GM20431 (cell line): ENCODE results near the gene ANKRD9.
"Not testable (repeated sequence)": the region's sequence is repeated elsewhere in the genome, so short reads cannot be mapped to it uniquely, and the experiment has no call there.

Experiments used
- in situ Hi-C: fragments of 300-500 bp; cut with MseI, MboI; formaldehyde crosslinking; loops from one replicate; pipeline ENCODE4 v1.15.0; 2020; ENCODE audit warnings: low sequenced_read_pairs; ENCODE audit not compliant: unreplicated experiment

The ANKRD9 gene, protein sequence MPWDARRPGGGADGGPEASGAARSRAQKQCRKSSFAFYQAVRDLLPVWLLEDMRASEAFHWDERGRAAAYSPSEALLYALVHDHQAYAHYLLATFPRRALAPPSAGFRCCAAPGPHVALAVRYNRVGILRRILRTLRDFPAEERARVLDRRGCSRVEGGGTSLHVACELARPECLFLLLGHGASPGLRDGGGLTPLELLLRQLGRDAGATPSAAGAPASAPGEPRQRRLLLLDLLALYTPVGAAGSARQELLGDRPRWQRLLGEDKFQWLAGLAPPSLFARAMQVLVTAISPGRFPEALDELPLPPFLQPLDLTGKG

DNA sequence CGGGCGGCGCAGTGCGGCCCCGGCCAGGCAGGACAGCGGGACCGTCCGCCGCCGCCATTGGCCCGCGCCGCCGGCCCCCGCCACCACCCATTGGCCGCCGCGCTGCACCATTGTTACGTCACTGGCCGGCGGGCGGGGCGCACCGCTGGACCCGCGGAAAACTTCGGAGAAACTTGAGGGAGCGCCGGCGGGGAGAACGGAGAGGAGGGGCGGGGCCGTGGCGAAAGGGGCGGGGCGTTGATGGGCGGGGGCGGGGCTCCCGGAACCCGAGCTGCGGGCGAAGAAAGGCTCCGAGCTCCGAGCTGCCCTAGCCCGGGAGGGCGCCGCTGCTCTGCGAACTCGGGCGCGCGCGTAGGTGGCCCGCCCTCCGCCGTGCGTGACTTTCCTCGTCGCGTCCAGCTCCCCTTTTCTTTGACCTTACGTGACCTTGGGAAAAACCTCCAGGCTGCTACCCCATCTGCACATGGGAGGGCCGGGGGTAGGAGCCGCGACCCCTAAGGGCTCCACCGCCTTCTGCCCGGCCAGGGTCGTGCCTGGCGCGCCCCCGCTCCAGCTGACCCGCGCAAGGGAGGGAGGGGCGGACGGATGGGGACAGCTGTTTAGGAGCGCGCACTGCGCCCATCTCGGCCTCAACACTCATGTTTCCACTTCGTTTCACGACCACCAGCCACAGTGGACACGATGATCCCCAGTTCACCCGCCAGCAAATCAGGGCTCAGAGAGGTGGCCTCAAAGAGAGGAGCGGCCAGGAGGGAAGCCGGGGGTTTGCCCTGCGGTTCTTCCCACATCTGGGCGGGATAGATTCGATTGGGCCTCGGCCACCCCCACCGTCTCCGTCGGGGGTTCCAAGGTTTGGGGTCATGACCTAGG is at the start of gene ANKRD9:
Gene ANKRD9 (minus strand): TSS at position 31 of the 870 bp plus-strand sequence. CDS start 1,887 bp downstream, outside the sequence.
- in situ Hi-C loops = no loop called here

DNA sequence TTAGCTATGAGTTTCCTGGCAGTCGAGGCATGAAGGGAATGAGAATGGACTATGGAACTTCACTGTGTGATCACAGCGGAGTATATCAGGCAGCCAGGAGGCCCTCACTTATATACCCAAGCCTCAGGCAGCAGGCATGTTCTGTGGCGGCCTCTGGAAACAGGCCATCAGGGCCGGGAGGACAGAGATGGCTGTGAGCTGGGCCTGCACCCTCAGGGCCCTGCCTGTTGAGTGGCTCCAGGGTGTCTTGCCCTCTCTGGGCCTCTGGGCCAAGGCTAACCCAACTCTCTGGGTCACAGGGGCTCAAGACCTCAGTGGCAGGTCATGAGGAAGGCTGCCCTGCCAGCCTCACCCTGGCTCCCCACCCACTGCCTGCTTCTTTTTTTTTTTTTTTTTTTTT is 49.0 kb upstream of the ANKRD9 start:
- in situ Hi-C loops = no loop called here

DNA sequence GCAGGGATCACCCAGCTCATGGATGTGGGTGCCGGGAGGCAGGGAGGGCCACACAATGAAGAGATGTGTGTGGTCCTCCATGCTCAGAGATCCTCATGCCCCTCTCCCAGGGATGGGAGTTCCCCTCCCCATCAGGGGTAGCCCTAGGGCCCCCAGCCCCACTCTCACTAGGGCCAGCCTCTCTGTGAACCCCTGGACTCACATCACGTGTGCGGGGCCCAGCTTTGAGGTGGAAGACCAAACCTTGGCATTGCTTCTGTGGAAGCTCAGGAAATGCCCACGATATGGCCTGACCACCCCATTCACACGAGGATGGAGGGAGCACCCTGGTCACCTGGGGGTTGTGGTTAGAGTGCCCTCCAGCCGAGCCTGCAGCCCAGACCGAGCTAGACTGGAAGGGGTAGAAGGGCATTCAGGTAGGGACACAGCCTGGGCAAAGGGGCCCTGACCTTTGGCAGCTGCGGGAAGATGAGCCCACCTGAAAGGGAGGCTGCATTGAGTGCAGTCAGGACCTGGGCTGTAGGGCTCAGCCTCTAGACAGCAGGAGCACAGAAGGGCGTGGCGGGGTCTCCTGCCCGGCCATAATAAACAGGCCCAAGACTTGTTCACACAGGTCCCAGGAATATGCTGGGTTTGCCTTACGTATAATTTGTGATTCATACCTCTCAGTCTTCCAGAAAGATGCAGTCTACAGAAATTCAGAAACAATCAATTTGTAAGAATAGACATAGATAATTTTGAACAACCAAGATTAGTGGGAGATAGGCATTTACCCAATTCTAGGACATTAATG is 48.1 kb upstream of the ANKRD9 start:
- in situ Hi-C loops = no loop called here

DNA sequence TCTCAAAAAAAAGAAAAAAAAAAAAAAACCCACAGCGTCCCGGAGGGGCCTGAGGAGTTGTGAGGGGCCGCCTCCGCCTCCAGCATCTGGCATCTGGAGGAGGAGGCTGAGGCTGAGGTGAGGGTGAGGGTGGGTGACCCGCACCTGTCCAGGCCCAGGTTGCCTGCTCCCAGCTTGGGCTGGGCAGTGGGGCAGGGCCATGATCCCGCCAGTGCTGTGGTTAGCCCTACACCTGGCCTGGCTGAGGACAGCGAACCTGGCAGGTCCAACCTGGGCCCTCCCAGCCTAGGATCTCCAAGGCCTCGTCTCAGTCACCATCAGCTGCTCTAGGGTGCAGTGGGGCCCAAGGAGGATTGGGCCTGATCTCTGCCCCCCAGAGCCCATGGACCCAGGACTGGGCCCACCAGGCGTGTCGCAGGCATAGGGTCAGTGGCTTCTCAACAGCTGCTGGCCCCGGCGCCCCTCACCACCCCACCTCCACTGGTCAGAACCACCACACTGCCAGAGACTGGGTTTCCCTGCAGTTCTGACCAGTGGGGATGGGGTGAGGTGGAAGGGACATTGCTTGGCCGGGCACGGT is 46.6 kb upstream of the ANKRD9 start:
- in situ Hi-C loops = no loop called here

DNA sequence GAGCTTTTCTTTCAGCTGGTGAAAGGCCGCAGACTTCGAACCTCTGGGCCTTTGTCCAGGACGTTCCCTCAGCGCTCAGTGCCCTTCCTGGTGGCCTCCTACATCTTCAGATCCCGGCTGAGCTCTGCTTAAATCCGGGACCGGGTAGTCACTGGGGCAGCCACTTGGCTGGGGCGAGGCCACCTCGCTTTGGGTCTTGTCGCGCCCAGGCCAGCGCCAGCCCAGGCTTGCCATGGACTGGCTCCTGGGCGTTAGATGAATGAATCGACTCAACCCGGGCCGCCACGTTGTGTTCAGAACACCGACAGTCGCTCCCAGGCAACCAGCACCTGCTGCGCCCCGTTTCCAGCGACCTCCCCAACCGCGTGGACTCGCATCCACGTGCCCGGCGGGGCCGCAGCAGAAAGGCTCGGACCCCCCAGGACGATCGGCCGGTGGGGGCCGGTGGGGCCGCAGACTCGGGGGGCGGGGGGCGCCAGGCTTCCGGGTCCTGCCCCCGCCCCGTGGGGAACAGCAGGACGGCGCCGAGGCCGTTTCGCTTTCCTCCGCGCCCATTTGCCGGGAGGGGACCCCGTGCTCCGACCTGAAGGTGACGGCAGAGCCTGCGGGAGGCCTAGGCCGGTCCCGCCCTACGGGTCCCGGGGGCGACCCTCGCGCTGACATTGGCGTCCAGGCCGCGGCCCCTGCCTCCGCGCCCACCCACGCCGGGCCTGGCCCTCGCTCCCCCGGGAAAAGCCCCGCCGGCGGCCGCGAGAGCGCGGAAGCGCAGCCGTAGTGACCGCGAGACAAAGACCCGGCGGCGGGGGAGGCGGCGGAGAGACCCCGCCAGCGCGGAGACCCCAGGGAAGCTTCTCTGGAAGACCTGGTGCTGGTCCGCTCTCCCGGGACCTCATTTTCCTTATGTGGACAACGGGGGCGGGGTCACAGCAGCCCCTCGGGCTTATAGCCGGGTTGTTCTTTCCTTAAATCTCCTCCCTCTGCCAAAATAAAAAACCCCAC is 45.5 kb upstream of the ANKRD9 start:
- in situ Hi-C loops = no loop called here

DNA sequence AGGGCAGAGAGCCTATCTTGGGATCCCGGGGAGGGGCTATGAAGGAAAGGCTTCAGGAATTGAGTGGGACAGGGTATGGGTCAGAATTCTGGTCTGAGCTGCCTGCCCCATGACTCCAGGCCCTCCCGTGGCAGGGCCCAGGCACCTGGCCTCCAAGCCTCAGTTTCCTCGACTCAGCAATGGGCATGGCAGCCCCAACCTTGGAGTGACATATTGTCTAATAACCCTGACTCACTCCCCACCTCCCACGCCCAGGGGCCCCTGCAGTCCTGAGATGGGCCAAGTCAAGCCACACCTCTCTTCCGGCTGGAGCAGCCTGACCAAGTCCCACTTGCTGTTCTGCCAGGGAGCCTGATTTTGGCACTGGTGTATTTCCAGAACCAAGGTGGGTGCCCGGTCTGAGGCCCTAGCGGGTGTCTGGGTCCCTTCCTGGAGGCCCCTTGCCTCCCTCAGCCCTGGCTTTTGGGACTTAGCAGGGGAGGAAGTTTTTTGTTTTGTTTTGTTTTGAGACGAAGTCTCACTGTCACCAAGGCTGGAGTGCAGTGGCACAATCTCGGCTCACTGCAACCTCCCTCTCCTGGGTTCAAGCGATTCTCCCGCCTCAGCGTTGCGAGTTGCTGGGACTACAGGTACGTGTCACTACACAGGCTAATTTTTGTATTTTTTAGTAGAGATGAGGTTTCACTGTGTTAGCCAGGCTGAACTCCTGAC is 42.6 kb upstream of the ANKRD9 start:
- in situ Hi-C loops = no loop called here

DNA sequence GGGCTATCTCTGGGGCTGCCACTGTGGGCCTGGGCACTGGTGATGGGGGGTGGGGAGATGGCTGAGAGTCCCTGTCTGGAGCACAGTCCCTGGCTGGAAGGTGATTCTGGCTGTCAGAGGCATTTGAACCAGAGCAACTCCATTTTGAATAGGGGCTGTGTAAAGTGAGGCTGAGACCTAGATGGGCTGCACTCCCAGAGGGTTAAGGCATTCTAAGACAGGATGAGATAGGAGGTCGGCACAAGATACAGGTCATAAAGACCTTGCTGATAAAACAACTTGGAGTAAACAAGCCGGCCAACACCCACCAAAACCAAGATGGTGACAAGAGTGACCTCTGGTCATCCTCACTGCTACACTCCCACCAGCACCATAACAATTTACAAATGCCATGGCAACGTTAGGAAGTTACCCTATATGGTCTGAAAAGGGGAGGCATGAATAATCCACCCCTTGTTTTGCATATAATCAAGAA is 41.4 kb upstream of the ANKRD9 start:
- in situ Hi-C loops = not testable (repeated sequence)

DNA sequence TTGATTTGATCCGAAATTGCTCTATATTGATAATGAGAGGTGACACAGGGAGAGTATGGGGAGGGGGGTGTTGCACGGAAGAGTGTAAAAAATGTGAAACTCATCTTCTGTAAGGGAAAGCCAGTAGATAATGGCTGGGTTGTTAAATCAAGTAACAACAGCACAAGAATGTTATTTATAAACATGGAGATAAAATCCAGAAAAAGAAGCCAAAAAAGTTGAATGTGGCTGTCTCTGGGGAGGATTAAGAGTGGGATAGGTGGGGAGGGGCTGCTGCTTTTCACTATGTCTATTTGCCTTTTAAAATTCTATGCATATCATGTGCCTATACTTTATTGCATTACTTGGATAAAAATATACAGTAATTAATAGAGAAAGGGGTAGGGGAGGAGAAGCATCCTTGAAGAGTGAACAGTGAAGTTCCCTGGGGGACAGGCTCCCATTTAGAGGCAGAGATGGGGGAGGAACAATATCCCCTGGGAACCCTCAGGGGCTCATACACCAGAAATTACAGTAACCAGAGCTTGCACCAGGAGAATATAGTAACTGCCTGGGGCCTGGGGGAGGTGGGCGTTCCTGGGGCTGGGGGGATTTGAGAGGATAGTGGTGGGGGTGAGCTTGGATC is 39.2 kb upstream of the ANKRD9 start:
- in situ Hi-C loops = no loop called here

DNA sequence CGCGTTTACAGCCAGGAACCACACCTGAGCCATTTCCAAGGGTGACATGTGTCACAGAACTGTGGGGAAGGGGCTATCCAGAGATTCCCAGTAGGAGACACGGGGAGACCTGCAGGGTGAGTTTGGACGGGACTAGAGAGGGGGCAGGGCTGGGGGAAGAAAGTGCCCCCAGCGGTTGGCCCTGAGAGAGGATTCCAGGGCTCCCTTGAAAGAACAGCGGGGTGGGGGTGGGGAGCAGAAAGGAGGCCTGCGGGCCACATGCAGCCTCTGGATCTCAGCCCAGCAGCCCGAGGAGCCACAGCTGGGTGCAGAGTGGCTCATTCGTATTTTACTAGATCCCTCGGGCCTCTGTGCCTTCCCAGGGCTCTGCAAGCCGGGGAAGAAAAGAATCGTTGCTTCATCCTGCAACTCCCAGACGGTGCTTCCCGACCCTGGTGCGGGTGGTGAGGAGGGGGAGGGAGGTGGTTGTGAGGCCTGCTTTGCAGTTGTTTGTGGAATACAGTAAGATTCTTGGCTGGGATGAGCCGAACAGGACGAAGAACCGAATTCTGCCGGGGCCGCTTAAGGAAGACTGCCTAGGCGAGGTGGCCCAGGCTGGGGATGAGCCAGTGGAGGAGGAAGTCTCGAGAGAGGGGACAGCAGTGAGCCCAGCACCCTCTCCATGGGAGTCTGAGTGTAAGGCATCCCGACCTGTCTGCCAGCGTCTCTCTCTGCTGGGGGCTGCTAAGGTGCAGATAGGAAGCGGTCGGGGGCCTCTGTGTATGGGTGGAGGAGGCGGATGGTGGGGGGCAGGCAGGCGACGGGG is 36.1 kb upstream of the ANKRD9 start:
- in situ Hi-C loops = no loop called here

DNA sequence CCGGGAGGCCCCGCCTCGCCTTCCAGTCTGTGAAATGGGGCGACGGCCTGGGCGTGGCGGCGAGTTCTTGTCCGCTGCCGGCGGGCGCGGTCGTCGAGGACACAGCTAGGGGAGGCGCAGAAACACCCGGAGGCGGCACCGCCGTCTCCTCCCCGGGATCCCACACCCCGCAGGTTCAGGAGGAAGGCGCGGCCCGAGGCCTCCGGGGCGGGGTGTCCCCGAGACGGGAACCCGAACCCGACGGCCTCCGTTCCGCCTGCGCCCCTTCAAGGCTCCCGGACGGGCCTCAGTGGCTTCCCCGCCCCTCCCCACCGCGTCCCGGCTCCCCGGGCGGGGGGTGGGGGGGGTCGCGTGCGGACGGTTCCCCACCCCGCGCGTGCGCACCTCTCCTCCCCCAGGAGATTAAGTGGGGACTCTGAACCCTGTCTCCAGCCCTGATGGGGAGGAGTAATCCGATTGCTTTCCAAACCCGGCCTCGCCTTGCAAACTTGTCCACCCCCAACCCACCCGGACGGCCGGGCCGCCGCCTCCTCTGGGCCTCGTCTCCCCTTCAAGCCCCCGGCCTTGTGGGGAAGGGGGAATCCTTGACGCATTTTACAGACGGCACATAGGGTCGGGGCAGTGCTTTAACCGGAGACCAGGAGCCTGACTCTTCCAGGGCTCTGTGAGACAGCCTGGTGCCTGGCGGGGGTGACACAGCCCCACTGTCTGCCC is 35.3 kb upstream of the ANKRD9 start:
- in situ Hi-C loops = no loop called here

DNA sequence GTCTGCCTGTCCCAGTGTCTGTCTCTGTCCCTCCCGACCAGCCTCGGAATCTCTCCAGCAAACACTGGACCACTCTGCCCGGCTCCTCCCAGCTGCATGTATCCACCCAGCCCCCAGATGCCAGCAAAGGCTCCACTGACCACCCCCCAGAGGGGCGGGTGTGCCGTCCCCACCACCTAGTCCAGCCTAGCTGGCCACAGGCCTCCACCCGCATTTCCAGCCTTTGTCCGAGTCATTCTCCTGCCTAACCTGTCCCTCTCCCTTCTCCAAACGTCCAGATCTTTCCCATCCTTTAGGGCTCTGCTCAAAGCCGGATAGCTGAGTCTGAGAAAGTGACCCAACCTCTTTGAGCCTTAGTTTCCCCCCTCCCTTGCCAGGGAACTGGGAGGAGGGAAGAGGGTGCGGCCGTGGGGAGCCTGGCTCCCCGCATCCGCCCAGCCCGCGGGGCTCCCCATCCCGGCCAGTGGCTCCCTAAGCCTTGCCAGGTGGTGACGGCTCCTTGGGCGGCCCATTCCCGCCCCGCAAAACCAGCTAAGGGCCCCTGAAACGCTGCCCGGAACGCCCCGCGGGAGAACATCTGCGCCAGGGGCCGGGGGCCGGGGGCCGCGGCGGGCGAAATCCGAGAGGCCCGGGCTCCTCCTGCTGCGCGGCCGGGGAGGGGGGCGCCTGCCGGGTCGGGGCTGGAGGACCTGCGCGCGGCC is 34.6 kb upstream of the ANKRD9 start:
- in situ Hi-C loops = no loop called here

DNA sequence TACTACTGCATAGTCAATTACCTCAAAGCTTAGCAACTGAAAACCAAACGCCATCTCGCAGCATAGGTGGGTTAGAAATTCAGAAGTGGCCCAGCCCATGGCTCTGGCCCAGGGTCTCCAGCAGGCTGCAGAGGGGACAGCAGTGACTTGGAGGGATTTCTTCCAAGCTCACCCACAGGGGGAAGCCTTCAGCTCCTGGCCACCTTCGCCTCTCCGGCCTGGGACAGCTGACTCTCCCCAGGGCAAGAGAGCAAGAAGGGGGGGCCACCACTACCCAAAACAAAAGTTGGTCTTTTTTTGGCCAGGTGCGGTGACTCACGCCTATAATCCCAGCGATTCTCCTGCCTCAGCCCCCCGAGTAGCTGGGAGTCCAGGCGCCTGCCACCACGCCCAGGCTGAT is 32.2 kb upstream of the ANKRD9 start:
- in situ Hi-C loops = no loop called here

DNA sequence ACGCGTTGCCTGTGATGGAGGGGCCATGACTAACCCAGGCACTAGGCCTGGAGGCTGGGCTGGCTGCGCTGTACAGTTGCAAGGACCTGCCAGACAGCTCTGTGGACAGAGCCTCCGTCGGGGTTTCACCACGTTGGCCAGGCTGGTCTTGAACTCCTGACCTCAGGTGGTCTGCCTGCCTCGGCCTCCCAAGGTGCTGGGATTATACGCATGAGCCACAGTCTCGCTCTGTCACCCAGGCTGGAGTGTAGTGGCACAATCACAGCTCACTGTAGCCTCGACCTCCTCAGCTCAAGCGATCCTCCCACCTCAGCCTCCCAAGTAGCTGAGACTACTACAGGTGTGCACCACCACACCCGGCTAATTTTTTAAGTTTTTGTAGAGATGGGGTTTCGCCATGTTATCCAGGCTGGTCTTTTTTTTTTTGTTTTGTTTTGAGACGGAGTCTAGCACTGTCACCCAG is 31.5 kb upstream of the ANKRD9 start:
- in situ Hi-C loops = not testable (repeated sequence)

DNA sequence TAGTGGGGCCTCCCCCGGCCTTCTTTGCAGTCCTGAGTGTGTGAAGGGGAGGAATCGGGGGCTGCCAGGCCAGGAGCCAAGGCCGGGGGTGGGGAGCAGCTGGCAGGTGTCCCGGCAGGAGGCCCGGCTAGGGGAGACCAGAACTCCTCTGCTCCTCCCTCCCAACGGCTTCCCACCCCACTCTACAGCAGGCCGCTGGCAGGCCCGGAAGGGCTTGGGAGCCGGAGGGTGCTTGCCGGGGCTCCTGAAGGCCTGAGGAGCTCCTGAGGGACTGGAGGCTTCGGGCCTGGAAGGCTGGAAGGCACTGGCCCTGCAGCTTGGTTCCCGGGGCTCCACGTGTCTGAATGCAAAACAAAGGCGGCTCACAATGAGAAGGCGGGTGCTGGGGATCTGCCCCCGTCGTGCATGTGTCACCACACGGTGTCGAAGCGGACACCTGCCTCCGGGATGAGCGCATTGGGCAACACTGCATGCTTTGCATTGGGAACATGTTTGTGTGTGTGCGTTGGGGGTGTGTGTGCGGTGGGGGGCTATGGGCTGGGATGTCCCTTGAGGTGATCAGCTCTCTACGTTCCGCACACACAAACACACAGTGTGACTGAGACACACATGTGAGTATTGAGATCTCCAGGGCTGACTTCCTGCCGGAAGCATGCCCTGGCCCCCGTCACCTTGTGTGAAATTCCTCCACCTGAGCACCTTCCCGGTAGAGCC is 30.9 kb upstream of the ANKRD9 start:
- in situ Hi-C loops = no loop called here
